Activated CD8-positive, alpha-beta memory T cell treated with anti-CD3 and anti-CD28 coated beads for 24 hours (primary cell): ENCODE measurements around the gene IL1A.

ENCODE experiments used
- DNase-seq: peaks from one replicate; pipeline ENCODE4 v3.0.0-alpha.2; 2020

IL1A gene

DNA sequence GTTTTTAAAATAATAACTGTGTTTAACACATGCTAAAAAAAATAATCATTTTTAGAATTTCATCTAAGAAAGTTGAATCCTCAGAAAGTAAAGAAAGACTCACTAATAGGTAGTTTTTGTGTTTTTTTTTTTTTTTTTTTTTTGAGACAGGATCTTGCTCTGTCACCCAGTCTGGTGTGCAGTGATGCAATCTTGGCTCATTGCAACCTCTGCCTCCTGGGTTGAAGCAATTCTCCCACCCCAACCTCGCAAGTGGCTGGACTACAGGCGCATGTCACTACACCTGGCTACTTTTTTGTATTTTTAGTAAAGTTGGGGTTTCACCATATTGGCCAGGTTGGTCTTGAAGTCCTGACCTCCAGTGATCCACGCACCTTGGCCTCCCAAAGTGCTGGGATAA lies 27.0 kb downstream of the IL1A start:
- DNase-seq = no peak

DNA sequence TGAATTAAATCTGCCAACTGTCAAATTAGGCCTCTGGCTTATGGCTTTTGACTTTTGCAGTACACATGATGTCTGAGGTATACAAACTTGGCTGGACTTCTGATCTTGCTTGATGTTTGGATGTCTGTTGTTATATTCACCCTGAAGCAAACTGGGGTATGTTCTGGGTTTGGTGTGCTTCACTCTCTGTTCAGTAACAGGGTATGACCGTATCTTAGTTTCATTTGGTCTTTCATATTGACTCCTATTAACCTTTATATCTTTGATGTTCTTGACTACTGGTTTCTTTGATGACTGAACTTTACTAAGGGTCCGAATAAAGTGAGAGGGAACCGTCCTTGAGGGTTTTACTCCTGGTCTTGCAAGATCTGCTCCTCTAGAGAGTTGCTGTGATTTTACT lies 28.1 kb downstream of the IL1A start:
- no peak for DNase-seq

DNA sequence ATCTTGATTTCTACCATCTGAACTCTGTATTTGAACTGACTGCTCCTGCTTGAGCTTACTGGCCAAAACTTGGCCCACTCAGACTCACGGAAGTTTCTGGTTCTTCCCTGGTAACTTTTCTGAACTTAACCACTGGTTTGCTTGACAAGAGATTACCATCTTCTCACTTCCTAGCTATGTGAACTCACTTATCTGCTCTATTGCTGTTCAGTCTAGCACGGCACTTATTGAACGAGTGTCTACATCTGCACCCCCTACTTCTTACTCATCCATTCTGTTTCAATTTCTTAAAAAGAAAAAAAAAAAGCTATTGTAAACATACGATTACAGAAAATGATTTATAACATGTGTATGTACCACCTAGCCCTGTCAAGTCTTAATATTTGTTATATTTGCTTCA lies 28.8 kb downstream of the IL1A start:
- DNase-seq = no peak

DNA sequence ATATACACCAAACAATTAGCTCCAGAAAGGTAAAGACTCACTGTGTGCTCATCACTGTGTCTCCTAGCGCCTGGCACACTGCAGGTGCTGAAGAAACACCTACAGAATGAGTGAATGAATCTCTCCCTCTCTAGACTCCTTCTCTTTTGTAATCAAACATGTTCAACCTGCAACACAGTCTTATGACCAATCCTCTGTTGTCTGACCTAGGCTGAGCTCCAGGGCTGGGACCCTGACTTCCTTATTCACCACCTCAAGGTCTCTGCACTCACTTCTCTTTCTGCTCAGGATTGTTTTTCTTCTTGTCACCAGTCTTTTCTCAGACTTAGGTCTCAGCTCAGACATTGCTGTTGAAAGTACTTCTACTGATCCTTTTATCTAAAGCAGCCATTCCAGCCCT lies 29.7 kb downstream of the IL1A start:
- no peak for DNase-seq

DNA sequence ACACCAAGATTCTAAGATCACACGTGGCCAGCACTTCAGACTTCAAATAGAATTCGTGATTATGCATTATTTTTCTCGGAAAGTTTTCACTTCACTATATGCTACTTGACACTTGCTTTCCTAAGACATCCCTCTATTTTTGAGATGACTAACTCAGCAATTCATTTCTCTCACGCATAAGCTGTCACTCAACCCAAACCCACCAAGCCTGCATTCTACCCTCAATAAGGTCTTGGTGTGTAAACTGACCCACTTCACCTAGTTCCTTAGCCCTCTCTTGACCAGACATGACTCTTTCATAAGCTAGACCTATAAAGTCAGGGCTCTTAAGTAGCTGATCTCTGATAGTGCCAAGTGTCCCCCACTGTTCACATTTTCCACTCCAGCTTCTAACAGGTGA lies 31.6 kb downstream of the IL1A start:
- no peak for DNase-seq

DNA sequence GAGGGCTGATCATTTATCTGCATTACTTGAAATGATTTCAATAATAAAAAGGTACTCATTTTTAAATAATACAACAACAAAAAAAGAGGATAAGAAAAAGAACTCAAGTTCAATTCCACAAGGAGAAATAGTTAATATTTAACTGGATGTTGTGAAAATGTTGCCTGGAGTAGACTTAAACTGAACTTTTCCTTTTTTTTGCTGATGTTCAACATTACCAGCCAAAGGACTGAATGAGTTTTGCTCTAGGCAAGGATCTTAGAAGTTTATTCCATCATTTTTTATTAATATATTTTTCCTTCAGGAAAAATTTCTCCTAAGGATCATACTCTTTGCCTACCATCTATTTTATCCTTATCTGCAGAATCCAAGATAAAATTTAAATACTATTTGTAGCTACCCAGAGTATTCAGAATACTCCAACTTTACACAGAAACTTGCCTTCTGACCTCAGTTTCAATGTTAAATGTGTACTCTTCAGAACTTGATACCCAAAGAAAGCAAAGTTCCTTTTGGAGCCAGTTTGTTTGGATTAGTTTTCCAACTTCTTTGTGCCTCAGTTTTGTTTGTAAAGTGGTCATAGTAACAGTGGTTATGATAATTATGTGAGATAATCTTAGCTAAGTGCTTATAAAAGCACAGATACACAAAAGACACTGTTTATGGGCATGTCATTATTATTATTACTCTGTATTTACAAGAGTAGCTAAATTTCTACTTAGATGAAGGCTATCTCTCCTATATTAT lies 32.7 kb downstream of the IL1A start:
- DNase-seq = no peak

DNA sequence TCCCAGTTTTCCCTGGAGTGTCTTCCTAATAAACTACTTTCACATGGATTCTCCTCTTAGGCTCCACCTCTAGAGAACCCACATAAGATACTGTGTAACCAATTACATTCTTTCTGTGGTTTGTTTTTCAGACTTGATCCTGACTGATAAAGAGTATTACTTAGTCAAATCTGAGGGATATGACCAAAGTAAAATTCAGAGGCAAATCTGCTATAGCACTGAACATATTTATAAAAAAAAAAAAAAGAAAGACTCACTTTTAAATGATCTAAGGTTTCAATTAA lies 33.8 kb downstream of the IL1A start:
- no peak for DNase-seq

DNA sequence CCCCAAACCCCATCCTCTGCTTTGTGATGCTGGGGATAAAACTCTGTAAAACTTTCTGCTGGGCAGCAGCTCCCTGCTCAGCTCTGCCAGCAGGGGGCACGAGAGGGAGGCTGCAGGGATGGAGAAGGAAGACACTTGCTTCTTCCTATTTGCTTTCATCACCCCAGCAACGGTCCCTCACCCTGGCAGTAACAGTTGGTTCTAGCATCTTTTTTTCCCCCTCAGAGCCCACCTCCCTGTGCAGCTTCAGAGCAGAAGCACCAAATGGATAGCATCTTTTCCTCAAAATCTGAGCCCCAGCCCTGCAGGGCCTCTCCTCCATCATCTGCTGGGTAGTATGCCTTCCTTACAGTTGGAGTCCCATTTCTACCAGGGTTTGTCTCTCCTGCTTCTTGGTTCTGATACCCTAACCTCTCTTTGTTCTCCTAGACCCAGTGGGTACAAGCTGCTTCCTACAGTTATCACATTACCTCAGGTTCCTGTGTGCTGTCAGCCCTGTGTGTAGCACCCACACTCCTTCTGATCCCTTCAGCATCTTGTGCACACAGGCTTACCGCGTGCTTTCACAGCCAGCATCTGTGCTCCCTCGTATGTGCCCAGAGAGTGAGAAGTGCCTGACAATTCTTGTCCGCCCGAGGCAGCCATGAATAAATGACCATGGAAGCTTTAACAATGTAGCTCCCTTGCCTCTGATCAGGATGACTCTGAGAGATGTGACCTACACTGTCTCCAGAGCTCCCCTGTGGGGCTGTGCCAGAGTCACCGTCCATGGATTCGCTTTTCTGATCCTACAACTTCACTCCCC lies 34.3 kb downstream of the IL1A start:
- peak; percentile 89 for DNase-seq

DNA sequence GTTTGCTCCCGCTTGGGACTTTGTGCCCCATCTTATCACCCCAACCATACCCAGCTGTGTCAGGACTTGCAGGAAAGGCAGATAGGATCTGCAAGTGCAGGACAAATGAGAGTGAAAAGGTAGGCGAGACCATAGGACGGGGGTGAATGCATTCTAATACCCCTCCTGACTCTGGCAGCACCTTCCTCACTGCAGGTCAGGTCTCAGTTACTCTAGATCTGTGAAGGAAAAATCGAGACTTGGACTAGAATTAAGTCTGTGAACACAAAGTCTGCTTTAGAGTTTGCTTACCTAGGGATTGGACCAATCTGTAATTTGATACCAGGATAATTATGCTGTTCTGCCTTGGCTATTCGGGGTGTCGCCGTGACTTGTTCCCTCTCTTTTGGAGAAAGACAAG lies 43.8 kb downstream of the IL1A start:
- no peak for DNase-seq

DNA sequence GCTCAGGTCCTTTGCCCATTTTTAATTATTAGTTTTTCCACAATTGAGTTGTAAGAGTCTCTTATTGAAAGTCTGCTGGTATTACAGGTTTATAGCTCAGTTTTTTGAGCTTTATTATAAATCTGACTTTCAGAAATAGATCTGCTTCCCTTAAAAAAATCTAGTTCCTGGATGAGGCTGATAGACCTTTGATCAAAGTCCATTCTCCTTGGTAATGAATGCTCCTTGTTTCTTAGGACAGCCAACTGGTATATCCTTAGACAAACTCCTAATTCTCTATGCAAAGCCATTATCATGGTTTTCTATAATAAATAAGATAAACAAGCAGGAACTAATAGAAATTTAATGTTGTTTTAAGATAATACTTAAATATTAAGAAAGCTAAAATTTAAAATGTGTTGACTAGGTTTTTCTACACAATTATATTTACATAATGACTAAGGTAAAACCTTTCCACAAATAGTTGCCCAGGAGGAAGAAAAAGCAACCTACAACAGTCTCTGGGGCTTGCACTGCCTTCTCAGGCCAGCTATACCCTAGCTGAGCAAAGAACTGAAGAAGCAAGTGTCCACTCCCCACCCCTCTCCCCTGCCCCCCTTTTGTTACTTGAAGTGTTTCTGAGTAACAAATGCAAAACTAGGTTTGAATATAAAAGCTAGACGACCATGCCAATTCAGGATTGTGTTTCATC lies 46.6 kb downstream of the IL1A start:
- no peak for DNase-seq

DNA sequence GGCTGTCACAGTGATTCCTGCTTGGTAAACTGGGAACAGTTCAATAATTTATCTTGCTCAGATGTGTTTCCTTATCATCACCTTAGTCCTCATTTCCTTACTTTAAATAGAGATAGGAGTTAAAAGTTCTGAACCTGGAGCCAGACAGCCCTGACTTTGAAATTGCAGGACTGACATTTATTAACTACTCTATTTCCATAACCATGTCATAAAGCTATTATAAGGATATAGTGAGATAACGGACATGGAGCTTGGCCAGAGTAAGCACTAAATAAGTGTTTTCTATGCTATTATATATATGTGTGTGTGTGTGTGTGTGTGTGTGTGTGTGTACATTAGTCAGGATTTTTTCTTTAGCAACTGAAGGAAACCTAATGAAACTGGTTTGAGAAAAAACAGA lies 50.4 kb downstream of the IL1A start:
- no peak for DNase-seq

DNA sequence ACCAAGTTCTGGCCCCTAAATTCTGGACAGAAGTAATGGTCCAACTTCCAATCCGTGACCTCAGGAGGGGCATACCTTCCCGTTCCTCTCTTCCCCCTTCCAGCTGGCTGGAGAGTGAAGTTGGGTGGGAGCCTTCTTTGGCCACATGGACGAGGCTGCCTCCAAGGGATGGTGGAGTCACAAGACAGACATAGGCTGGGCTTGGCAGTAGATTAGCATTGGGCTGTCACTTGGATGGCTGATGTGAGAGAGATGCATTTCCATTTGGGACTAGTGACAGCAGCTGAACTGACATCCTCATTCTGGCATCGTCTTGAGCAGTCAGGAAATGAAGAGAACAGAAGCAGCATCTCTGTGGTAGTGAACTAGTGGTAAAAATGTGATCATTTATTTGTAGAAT lies 50.8 kb downstream of the IL1A start:
- no peak for DNase-seq

DNA sequence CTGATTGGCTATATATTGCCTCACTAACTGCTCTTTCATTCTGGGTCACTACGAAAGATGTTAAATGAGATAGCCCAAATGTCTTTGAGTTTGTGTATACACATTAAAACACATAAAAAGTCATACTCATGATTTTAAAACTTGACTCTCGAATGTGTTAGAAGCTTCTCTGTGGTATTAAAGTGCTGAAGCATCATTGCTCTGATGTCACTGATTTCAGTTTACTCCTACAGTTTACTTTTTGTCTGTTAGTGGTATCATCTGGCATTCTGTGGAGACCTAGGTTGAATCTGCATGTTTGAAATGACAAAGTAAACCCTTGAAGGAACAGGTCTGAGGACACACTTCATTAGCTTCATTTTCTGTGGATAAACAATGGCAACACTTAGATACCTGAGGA lies 52.8 kb downstream of the IL1A start:
- DNase-seq = no peak

DNA sequence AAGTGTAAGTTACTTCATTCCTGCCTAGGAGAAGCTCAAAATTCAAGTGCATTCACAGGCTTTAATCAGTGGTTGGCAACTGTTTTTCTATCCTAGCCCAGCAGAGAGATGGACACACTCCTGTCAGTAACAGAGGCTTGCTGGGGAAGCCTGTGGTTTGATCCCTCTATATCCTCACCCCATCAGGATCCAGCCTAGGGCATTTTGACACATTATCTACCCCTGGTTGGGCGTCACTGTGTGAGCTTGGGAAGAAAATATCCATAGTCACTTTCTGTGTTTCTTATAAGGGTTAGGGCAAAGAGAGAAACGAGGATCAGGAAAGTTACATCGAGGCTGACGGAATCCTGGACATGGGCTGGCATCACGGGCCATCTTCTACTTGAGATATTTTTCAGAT lies 53.5 kb downstream of the IL1A start:
- DNase-seq = no peak

DNA sequence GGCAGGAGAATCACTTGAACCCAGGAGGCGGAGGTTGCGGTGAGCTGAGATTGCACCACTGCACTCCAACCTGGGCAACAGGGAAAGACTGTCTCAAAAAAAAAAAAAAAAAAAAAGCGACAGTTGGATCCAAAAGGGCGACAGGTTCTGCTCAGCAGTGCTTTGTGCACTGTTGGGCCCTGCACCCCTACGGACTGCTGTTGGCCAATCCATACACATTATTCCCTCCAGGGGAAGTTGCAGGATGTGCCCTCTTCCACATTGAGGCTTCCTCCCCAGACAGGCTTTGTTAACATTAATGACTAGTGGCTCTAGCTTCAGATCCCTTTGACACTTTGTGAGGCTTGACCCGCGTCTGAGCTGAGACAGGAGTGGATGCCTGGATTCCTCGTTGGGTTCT lies 54.1 kb downstream of the IL1A start:
- DNase-seq = no peak

DNA sequence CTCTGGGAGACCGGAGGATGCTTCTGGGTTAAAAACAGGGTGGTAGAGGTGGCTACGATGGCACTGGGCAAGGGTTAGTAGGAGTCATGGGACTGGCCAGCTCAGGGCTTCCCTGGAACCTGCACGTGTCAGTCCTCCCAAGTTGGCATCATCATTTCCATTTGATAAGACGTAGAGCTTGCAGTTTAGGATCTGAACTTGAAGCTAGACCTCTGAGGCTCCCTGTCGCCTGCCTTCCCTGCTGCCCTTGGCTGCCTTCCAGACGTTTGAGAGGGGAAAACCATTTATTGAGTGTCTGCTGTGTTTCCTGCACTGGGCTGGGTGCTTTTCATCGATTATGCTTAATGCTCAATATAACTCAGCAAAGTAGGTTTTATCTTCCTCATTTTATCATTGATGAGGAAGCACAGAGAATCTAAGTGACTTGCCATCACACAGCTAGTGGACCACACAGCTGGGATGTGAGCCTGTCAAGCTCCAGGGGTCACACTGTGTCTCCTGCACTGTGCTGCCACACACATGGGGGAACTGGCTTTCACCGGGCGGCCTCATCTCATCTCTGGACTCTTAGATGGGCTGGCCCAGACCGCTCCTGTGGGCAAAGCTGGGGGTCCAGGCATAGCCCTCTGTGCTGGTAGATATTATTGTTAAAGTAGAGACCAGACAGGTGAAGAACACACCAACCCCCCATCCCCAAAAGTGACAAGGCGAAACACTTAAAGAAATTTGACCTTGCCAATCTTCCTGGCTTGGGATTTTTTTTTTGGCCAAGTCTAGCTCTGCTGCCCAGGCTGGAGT lies 55.7 kb downstream of the IL1A start:
- no peak for DNase-seq

DNA sequence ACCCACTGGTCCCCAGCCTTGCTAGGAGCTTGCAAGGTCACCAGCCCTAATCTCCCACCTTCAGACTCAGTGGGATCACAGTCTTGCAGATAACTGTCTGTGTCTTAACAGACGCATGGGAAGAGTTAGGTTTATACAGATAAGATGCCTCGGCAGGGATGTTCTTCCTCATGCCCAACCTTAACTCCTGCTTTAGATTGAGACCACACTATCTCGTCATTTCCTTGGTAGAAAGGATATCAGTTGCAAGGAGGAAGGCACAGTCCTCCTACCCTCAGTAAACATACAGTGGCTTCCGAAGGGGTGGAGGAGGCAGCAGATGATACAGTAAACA lies 56.3 kb downstream of the IL1A start:
- DNase-seq = no peak

DNA sequence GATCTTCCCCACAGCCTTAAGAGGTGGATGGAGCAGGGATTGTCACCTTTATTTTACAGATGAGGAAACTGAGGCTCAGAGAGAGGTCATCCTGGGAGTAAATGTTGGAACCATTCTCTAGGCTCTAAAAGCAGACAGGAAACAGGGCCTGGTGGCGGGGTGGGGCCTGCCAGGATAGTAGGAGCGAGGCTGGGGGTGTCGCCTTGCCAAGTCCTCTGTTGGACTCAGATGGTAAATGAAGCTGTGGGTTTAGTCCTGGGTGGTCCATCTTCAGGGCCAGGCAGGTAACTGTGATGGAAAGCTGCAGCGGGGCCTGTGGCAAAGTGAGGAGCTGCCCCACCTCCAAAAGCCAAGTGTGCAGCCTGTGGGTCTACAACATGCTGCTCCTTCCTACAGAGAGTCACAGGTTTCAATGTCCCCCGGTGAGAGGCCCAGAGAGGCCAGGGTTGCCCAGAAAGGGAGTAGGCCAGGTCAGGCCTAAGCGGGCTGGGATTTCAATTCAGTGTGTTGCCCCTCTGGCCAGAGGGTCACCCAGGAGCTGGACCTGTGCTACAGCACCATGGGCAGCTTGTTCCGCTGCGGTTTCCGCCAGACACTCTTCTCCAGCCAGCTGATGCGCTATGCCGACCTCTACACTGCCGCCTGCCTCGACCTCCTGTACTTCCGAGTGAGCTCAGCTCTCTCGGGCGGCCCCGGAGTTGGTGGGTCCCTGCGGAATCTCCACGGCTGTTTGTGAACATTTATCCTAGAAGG lies 56.8 kb downstream of the IL1A start:
- DNase-seq = no peak

DNA sequence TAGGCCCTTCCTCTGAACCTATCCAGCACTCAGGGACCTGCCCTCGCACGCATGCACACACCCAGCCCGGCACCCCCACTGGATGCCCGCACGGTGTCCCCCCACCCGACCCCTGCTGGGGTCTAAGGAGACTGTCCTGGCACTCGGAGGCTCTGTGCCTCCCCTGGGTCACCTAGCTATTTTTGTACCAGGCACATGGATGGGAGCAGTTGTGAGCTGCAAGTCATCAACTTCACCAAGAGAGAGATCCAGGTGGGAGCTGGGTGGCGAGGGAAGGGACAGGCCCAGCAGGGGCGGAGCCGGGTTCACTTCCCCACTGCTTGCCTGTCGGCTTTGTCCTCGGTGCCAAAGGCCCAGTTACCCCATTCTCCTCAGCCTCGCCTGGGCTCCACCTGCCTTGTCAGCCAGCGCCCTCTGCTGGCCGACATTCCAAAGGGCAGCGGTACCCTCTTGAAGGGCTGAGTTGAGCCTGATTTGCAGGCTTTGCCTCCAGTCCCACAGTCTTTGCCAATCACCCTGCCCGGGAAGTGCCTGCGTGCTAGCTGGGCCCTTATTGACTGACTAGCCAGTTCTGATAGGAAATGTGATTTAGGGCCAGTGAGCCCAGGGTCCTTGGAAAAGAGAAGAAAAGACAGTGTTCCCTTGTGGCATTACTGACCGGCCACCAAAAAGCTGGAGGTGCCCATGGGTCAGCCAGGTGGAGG lies 57.7 kb downstream of the IL1A start:
- peak; percentile 95 for DNase-seq

DNA sequence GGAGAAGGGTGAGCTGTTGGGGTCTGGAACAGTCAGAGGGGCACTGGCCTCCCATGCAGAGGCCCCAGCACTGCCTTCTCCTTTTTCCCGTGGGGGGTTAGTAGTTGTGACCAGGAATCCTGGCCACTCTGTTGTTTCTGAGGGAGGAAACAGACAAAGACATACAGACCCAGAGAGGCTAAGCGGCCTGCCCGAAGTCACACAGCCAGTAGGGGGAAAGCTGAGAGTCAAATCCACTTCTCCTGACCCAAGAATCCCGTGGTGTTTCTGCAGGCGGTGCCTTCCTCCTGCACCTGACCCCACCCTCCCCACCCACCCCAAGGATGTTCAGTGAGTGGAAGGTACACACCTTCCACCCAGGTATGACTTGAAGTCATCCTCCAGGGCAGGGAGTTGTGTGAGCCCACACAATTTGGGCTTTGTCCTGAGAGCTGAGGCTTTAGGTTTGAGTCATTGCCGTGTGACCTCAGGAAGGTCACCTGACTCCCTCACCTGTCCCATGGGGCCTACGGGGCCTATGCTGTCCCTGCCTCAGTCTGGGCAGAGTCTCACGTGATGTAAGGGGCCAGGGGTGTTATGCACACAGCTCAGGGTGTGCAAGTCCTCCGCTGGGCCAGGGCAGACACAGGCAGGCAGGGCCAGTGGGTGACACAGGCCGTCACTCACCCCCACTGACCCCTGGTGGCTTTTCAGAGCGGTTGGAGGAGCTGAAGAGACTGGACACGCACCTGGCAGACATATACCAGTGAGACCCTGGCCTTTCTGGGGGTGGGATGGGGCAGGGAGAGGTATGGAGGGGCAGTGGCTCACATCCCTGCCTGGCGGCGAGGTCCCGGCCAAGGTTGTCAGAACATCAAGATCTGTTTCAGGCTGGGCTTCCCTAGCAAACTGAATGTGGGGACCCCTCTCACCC lies 58.5 kb downstream of the IL1A start:
- DNase-seq = no peak
